Activated CD4-positive, alpha-beta T cell treated with anti-CD3 and anti-CD28 coated beads, Interleukin-2, amount 50 U/mL, for 24 hours (primary cell): ENCODE measurements around the gene NYNRIN.
"Not testable (repeated sequence)": the region's sequence is repeated elsewhere in the genome, so short reads cannot be mapped to it uniquely, and the experiment has no call there.

Experiments used
- DNase-seq, 2 donors: peaks; one replicate each; pipeline ENCODE4 v3.0.0-alpha.2; 2020; ENCODE audit warnings: low read depth in 1 of 2, low spot score in 1 of 2

Gene NYNRIN

GRCh38 chr14:24398653-24399446 lies at the start of gene NYNRIN:
NYNRIN (plus strand) TSS chr14:24399003; CDS start chr14:24399247, 244 bp downstream.
- no peak for DNase-seq

GRCh38 chr14:24349742-24350141 lies 49.1 kb upstream of the NYNRIN start:
- DNase-seq: no peak

GRCh38 chr14:24351517-24351916 lies 47.3 kb upstream of the NYNRIN start:
- DNase-seq: no peak

GRCh38 chr14:24353559-24354481 lies 45.0 kb upstream of the NYNRIN start:
- no peak for DNase-seq

GRCh38 chr14:24354482-24354825 lies 44.3 kb upstream of the NYNRIN start:
- DNase-seq: not testable (repeated sequence)

GRCh38 chr14:24355009-24355408 lies 43.8 kb upstream of the NYNRIN start:
- no peak for DNase-seq

- no peak for DNase-seq
Observed at GRCh38 chr14:24356208-24356607, 42.6 kb upstream of the NYNRIN start.

GRCh38 chr14:24360281-24360680 lies 38.5 kb upstream of the NYNRIN start:
- no peak for DNase-seq

GRCh38 chr14:24361326-24361725 lies 37.5 kb upstream of the NYNRIN start:
- no peak for DNase-seq

- DNase-seq: no peak
Observed at GRCh38 chr14:24362241-24362960, 36.4 kb upstream of the NYNRIN start.

- DNase-seq: no peak
Observed at GRCh38 chr14:24363401-24363800, 35.4 kb upstream of the NYNRIN start.

GRCh38 chr14:24364841-24365240 lies 34.0 kb upstream of the NYNRIN start:
- DNase-seq: no peak

GRCh38 chr14:24365600-24366412 lies 33.0 kb upstream of the NYNRIN start:
- peak in 1 of 2 donors; percentile 48 for DNase-seq

GRCh38 chr14:24366413-24366720 lies 32.4 kb upstream of the NYNRIN start:
- no peak for DNase-seq

- DNase-seq: no peak
Observed at GRCh38 chr14:24366721-24367513, 31.9 kb upstream of the NYNRIN start.

GRCh38 chr14:24367514-24368211 lies 31.1 kb upstream of the NYNRIN start, which contains the start of gene NFATC4:
NFATC4 (plus strand) TSS chr14:24368184; CDS start chr14:24368341, 157 bp downstream.
- no peak for DNase-seq

- no peak for DNase-seq
Observed at GRCh38 chr14:24368212-24368561, 30.6 kb upstream of the NYNRIN start.

GRCh38 chr14:24368562-24369252 lies 30.1 kb upstream of the NYNRIN start:
- no peak for DNase-seq

- DNase-seq: no peak
Observed at GRCh38 chr14:24369463-24369862, 29.3 kb upstream of the NYNRIN start.
